H1 (cell line): Measurements from ENCODE around the gene YIF1A.

Experiments used
- HDAC6 ChIP-seq: IDR thresholded peaks from one replicate; pipeline ENCODE4 v1.7.1; 2012; ENCODE audit warnings: low read depth, mild to moderate bottlenecking, inconsistent platforms, low read length, moderate library complexity
- MAFK ChIP-seq: IDR thresholded peaks from 2 replicates; pipeline ENCODE4 v1.6.1; 2012; ENCODE audit warnings: low read depth, mild to moderate bottlenecking, improper control_type of control experiment, low read length
- POLR2A ChIP-seq, 2 experiments: IDR thresholded peaks; 1 replicate in 1 of 2; 2 replicates in 1 of 2; pipeline ENCODE4 v1.6.1; 2011; ENCODE audit warnings: low read depth in 2 of 2, low read length in 2 of 2, mild to moderate bottlenecking in 2 of 2; ENCODE audit errors: control extremely low read depth in 1 of 2
- POLR2AphosphoS5 ChIP-seq: IDR thresholded peaks from 2 replicates; pipeline ENCODE4 v1.6.1; 2011; ENCODE audit warnings: low read depth, low read length
- RNF2 ChIP-seq: fragments of 200-900, 300-1000 bp; sonication (generic); IDR thresholded peaks from 2 replicates; pipeline ENCODE4 v1.7.1; 2016; ENCODE audit warnings: borderline replicate concordance, low read depth, mild to moderate bottlenecking, antibody characterized with exemption, low read length; ENCODE audit not compliant: poor library complexity, severe bottlenecking; ENCODE audit errors: missing control alignments
- TF ChIP-seq, protein P1 (sequence below), 3 experiments: IDR thresholded peaks; 1 replicate in 2 of 3; 2 replicates in 1 of 3; pipeline versions ENCODE4 v1.5.1 to v1.6.1; 2011; ENCODE audit warnings: low read length in 3 of 3, mild to moderate bottlenecking in 3 of 3, inconsistent platforms in 2 of 3, low read depth in 1 of 3, moderate library complexity in 1 of 3; ENCODE audit not compliant: insufficient read depth in 1 of 3; ENCODE audit errors: control extremely low read depth in 1 of 3
- TF ChIP-seq, protein P2 (sequence below): IDR thresholded peaks from 2 replicates; pipeline ENCODE4 v1.6.1; 2012; ENCODE audit warnings: inconsistent platforms
- TF ChIP-seq, protein P3 (sequence below): IDR thresholded peaks from 2 replicates; pipeline ENCODE4 v1.6.1; 2011; ENCODE audit warnings: low read depth, mild to moderate bottlenecking, low read length; ENCODE audit not compliant: insufficient read depth

DNA sequence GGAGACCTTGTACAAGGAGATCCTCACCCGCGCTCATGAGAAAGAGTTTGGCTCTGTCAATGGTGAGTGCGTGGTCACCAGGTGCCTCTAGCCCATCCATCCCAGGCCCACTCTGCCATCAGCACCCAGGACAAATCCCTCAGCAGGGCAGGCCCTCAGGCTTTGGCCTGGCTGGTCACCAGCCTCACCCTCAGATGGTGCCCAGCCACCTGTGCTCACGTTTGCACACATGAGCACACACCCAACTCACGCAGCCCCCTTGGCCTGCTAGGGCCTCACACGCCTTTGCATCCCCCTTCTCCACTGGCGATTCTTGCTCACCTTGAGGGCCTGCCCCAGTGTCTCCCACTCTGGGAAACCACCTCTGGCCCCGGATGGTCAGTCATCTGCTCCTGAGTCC lies 24.6 kb downstream of the YIF1A start:
- TF ChIP-seq MAFK = no peak
- no peak for TF ChIP-seq HDAC6
- TF ChIP-seq, protein P1, sequence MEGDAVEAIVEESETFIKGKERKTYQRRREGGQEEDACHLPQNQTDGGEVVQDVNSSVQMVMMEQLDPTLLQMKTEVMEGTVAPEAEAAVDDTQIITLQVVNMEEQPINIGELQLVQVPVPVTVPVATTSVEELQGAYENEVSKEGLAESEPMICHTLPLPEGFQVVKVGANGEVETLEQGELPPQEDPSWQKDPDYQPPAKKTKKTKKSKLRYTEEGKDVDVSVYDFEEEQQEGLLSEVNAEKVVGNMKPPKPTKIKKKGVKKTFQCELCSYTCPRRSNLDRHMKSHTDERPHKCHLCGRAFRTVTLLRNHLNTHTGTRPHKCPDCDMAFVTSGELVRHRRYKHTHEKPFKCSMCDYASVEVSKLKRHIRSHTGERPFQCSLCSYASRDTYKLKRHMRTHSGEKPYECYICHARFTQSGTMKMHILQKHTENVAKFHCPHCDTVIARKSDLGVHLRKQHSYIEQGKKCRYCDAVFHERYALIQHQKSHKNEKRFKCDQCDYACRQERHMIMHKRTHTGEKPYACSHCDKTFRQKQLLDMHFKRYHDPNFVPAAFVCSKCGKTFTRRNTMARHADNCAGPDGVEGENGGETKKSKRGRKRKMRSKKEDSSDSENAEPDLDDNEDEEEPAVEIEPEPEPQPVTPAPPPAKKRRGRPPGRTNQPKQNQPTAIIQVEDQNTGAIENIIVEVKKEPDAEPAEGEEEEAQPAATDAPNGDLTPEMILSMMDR (IDR thresholded peaks at IDR 0.05; ENCODE audit: control extremely low read depth in 1 of 3, insufficient read depth in 1 of 3, low read depth in 1 of 3, low read length in 3 of 3) = no peak
- TF ChIP-seq RNF2 = no peak
- TF ChIP-seq POLR2AphosphoS5 = no peak
- TF ChIP-seq, protein P2, sequence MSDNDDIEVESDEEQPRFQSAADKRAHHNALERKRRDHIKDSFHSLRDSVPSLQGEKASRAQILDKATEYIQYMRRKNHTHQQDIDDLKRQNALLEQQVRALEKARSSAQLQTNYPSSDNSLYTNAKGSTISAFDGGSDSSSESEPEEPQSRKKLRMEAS = no peak
- TF ChIP-seq, protein P3, sequence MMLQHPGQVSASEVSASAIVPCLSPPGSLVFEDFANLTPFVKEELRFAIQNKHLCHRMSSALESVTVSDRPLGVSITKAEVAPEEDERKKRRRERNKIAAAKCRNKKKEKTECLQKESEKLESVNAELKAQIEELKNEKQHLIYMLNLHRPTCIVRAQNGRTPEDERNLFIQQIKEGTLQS = no peak
- TF ChIP-seq POLR2A (IDR thresholded peaks at IDR 0.05; ENCODE audit: control extremely low read depth in 1 of 2, low read depth in 2 of 2, low read length in 2 of 2) = no peak
